HPDE6-E6E7 (cell line): ENCODE data around the gene ITPRIPL1.

Experiments used
- DNase-seq: peaks from one replicate; pipeline ENCODE4 v3.0.0; 2011; ENCODE audit warnings: missing footprints; ENCODE audit errors: extremely low spot score

The ITPRIPL1 gene

GRCh38 chr2:96354492-96354891, 29.4 kb downstream of the ITPRIPL1 start:
- no peak for DNase-seq

GRCh38 chr2:96356889-96357288, 31.8 kb downstream of the ITPRIPL1 start:
- DNase-seq: no peak

GRCh38 chr2:96359310-96359709, 34.2 kb downstream of the ITPRIPL1 start:
- DNase-seq: no peak

GRCh38 chr2:96359866-96360265, 34.7 kb downstream of the ITPRIPL1 start:
- DNase-seq: no peak

GRCh38 chr2:96361751-96362150, 36.6 kb downstream of the ITPRIPL1 start:
- DNase-seq: no peak

GRCh38 chr2:96369186-96369585, 44.1 kb downstream of the ITPRIPL1 start:
- DNase-seq: no peak

- DNase-seq: peak; percentile 16
Measured at GRCh38 chr2:96374211-96374951, 49.3 kb downstream of the ITPRIPL1 start.
